Upper lobe of left lung (tissue), 6 donors: ENCODE measurements around the gene TAF7. TPM values are rescaled to one million over a fixed set of nuclear protein-coding genes. Genes with fewer than 3 reads are reported as not detected.
A peak's percentile ranks its signal among the peaks of the same experiment; 100 is the strongest.
"Not testable (repeated sequence)": the region's sequence is repeated elsewhere in the genome, so short reads cannot be mapped to it uniquely, and the experiment has no call there.

Experiments used
- ATAC-seq, 2 donors: fragments of 200-7000 bp; cut with Tn5 transposase; one replicate each; pipeline ENCODE4 v1.9.1; 2022; ENCODE audit warnings: mild to moderate bottlenecking in 2 of 2, moderate library complexity in 2 of 2; ENCODE audit not compliant: low FRiP score in 2 of 2
- DNase-seq, 2 donors: peaks; one replicate each; pipeline ENCODE4 v3.0.0-alpha.2; 2019 to 2020
- H3K27ac ChIP-seq, 4 donors: fragments of 200-600 bp; sonication (generic); one replicate each; pipeline ENCODE4 v1.5.1; 2016 to 2019
- H3K27me3 ChIP-seq, 4 donors: fragments of 200-600 bp; sonication (generic); one replicate each; pipeline ENCODE4 v1.5.1; 2017 to 2019
- H3K36me3 ChIP-seq, 4 donors: fragments of 200-600 bp; sonication (generic); one replicate each; pipeline ENCODE4 v1.5.1; 2016 to 2019
- H3K4me1 ChIP-seq, 4 donors: fragments of 200-600 bp; sonication (generic); one replicate each; pipeline ENCODE4 v1.5.1; 2018 to 2019
- H3K4me3 ChIP-seq, 4 donors: fragments of 200-600 bp; sonication (generic); one replicate each; pipeline ENCODE4 v1.5.1; 2017 to 2019; ENCODE audit warnings: mild to moderate bottlenecking in 2 of 4, moderate library complexity in 1 of 4
- H3K9me3 ChIP-seq, 4 donors: fragments of 200-600 bp; sonication (generic); one replicate each; pipeline ENCODE4 v1.5.1; 2018 to 2019
- EP300 ChIP-seq, 4 donors: sonication (generic); formaldehyde crosslinking; IDR thresholded peaks; one replicate each; pipeline ENCODE4 v1.5.1; 2017; ENCODE audit warnings: antibody characterized with exemption in 4 of 4, control low read depth in 2 of 4
- POLR2A ChIP-seq, 4 donors: fragments of 450-650 bp; IDR thresholded peaks; one replicate each; pipeline ENCODE4 v1.5.1; 2016 to 2017; ENCODE audit warnings: antibody characterized with exemption in 4 of 4, mild to moderate bottlenecking in 2 of 4
- POLR2AphosphoS5 ChIP-seq, 2 donors: sonication (generic); formaldehyde crosslinking; IDR thresholded peaks; one replicate each; pipeline ENCODE4 v1.5.1; 2017; ENCODE audit warnings: antibody characterized with exemption in 2 of 2
- WGBS, 2 donors: methylation state at CpG; one replicate each; pipeline ENCODE4 v1.1.5; 2017 to 2018; 5-methylcytosine and 5-hydroxymethylcytosine counted together
- total RNA-seq, 6 donors: library from RNA; depleted of rRNA in 4 of 6; stranded (reverse); fragments of >200 nt in 4 of 6; gene quantifications; one replicate each; pipeline versions ENCODE4 v1.1.0 to v1.2.1, GENCODE V29; 2016 to 2021
- TF ChIP-seq, protein P1 (sequence below), 6 experiments: fragments of 450-650 bp in 4 of 6; fragments of 200-600 bp in 2 of 6; sonication (generic) in 2 of 6; IDR thresholded peaks; one replicate each; pipeline ENCODE4 v1.5.1; 2016 to 2019; ENCODE audit warnings: antibody characterized with exemption in 6 of 6
- donor health status: DM: no; HTN: no; CAD: no; lungs with moderate emphysema.
- donor health status: DM: no; HTN: yes; CAD: no; lungs with severe emphysema.

The TAF7 gene
- total RNA-seq, 6 donors from 2014 or later = 35.6 to 74.5 (median 39.8) TPM

DNA sequence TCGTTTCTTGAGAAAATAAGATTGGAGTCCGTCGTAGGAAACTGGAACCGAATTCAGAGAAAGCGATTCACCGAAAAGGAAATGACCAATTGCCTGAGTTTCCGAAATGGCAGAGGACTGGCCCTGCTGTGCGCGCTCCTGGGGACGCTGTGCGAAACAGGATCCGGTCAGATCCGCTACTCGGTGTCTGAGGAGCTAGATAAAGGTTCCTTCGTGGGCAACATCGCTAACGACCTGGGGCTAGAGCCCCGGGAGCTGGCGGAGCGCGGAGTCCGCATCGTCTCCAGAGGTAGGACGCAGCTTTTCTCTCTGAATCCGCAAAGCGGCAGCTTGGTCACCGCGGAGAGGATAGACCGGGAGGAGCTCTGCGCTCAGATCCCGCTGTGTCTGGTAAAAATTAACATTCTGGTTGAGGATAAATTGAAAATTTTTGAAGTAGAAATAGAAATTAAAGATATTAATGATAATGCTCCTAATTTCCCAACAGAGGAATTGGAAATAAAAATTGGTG lies 23.4 kb upstream of the TAF7 start:
- DNase-seq (peak in 1 of 2 donors; percentile 65), ATAC-seq (no peak)
- Histone ChIP-seq H3K9me3 (peaks cover 21 to 78% (median 46%) of the 10 kb centered on the region in 4 donors), H3K27me3 (no peaks in the 10 kb centered on the region), H3K27ac (no peak overlapping the region), H3K4me3 (peak overlapping the region in 2 of 4 donors; percentile 5 to 19), H3K36me3 (no peaks in the 10 kb centered on the region), H3K4me1 (no peaks in the 10 kb centered on the region)
- 24 to 30% methylated on average over 31 of the region's 31 CpGs for WGBS, 2 donors
- no peak for TF ChIP-seq EP300 (IDR thresholded peaks at IDR 0.05)
- TF ChIP-seq, protein P1, sequence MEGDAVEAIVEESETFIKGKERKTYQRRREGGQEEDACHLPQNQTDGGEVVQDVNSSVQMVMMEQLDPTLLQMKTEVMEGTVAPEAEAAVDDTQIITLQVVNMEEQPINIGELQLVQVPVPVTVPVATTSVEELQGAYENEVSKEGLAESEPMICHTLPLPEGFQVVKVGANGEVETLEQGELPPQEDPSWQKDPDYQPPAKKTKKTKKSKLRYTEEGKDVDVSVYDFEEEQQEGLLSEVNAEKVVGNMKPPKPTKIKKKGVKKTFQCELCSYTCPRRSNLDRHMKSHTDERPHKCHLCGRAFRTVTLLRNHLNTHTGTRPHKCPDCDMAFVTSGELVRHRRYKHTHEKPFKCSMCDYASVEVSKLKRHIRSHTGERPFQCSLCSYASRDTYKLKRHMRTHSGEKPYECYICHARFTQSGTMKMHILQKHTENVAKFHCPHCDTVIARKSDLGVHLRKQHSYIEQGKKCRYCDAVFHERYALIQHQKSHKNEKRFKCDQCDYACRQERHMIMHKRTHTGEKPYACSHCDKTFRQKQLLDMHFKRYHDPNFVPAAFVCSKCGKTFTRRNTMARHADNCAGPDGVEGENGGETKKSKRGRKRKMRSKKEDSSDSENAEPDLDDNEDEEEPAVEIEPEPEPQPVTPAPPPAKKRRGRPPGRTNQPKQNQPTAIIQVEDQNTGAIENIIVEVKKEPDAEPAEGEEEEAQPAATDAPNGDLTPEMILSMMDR (IDR thresholded peaks at IDR 0.05) = no peak
- TF ChIP-seq POLR2AphosphoS5 (IDR thresholded peaks at IDR 0.05) = no peak
- TF ChIP-seq POLR2A (IDR thresholded peaks at IDR 0.05) = no peak

DNA sequence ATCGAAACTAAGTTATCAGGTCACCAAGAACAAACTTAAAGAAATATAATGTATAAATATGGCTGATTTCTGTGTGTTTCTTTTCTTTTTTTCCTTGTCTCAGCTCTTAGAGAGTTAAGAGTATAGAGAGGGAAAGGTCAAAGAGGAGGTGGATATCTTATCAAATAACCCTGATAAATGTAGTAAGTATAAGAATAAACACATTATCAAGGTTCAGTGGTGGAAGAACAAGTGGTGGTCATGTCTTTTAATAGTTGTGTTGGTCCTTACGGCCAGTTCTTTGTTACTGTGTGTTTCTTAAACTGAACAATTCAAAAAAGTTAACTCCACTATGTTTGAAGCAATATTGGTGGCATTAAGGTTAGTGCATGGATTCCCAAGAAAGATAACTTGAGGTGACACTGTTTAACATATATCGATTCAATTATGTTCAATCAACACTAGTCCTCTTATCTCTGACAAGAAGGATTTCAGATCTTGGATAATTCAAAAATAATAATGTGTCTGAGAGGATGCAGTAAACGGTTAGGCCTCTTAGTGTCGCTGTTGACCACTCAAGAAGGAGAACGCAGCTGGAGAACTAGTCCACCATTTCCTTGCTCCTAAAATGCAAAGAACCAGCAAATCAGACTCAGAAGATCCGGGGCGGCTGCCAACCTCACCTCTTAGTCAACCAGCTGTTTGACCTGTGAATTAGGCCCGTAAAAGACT lies 22.8 kb upstream of the TAF7 start, which contains the start of gene PCDHGA3:
PCDHGA3 (plus strand) TSS at position 588 of the 711 bp plus-strand sequence. CDS start 205 bp downstream, outside the sequence.
- Histone ChIP-seq H3K27ac (no peak within 1 kb of the TSS), H3K27me3 (no peaks in the 10 kb centered on the region), H3K36me3 (no peaks in the 10 kb centered on the region), H3K9me3 (peaks cover 27 to 84% (median 52%) of the 10 kb centered on the region in 4 donors), H3K4me1 (no peaks in the 10 kb centered on the region), H3K4me3 (peak within 1 kb of the TSS in 2 of 4 donors; percentile 5 to 19)
- ATAC-seq (no peak), DNase-seq (no peak)
- no peak for TF ChIP-seq POLR2AphosphoS5 (IDR thresholded peaks at IDR 0.05)
- TF ChIP-seq, protein P1 (IDR thresholded peaks at IDR 0.05) = peak in 1 of 6 experiments; percentile 12
- 25 to 31% methylated on average over 9 of the region's 9 CpGs for WGBS, 2 donors

DNA sequence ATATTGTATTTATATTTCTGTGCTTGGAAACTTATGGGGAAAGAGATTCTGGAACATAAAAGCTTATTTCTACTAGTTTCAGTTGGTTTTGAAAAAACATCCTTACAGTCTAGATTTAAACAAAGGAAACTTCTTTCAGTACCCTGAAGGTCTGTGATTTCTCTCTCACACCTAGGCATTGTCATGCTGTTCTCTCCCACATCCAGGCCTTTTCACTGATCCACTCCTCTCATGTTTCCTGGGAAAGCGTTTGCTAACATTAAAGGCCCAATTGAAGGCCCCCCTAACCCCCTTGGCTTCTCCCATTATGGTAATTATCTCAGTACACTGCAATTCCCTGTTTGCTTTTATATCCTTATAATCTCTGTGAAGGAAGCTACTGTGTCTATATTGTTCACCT lies 22.2 kb upstream of the TAF7 start:
- Histone ChIP-seq H3K36me3 (no peaks in the 10 kb centered on the region), H3K27ac (no peak overlapping the region), H3K4me1 (no peaks in the 10 kb centered on the region), H3K4me3 (no peak overlapping the region), H3K27me3 (no peaks in the 10 kb centered on the region), H3K9me3 (peaks cover 32 to 84% (median 59%) of the 10 kb centered on the region in 4 donors)
- 10 to 24% methylated on average over 1 of the region's 1 CpG for WGBS, 2 donors
- TF ChIP-seq, protein P1 (IDR thresholded peaks at IDR 0.05) = no peak
- TF ChIP-seq POLR2AphosphoS5 (IDR thresholded peaks at IDR 0.05) (no peak), EP300 (IDR thresholded peaks at IDR 0.05) (no peak), POLR2A (IDR thresholded peaks at IDR 0.05) (no peak)
- DNase-seq (no peak), ATAC-seq (no peak)

DNA sequence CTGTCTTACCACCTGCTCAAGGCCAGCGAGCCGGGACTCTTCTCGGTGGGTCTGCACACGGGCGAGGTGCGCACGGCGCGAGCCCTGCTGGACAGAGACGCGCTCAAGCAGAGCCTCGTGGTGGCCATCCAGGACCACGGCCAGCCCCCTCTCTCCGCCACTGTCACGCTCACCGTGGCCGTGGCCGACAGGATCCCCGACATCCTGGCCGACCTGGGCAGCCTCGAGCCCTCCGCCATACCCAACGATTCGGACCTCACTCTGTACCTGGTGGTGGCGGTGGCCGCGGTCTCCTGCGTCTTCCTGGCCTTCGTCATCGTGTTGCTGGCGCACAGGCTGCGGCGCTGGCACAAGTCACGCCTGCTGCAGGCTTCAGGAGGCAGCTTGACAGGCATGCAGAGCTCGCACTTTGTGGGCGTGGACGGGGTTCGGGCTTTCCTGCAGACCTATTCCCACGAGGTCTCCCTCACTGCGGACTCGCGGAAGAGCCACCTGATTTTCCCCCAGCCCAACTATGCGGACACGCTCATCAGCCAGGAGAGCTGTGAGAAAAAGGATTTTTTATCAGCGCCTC lies 20.3 kb upstream of the TAF7 start:
- 39 to 80% methylated on average over 7 to 22 of the region's 45 CpGs for WGBS, 2 donors
- H3K4me3 ChIP-seq, H3K27me3 ChIP-seq, ATAC-seq, H3K27ac ChIP-seq, H3K36me3 ChIP-seq, H3K4me1 ChIP-seq: not testable (repeated sequence)
- peak in 1 of 2 donors; percentile 72 for DNase-seq
- peaks cover 34 to 78% (median 60%) of the 10 kb centered on the region in 4 donors for H3K9me3 ChIP-seq

DNA sequence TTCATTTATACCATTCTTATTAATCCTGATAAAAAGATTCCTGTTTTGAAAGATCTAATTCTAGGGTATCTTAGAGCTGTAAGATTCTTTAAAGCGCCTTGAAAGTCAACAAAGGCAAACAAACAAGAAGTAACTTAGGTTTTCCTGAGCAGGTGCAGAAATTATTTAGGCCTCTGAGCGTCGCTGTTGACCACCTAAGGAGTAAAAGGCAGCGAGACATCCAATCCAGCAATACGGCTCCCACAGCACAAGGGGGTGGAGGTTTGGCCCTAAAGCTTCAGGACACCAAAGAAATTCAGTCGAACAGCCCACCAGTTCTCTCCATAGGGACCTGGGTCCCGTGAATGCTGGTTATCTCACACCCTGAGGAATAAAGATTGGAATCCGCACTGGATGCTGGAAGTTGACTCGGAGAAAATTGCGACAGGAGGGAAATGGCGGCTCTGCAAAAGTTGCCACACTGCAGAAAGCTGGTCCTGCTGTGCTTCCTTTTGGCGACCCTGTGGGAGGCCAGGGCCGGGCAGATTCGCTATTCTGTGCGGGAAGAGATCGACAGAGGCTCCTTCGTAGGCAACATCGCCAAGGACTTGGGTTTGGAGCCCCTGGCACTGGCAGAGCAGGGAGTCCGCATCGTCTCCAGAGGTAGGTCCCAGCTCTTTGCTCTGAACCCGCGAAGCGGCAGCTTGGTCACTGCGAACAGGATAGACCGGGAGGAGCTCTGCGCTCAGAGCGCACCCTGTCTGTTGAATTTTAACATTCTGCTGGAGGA lies 18.1 kb upstream of the TAF7 start, which contains the start of gene PCDHGA2:
PCDHGA2 (plus strand) TSS at position 223 of the 769 bp plus-strand sequence.
- no peaks in the 10 kb centered on the region for H3K36me3 ChIP-seq
- H3K4me3 ChIP-seq = peak within 1 kb of the TSS in 2 of 4 donors; percentile 5 to 26
- peaks cover 42 to 68% (median 52%) of the 10 kb centered on the region in 4 donors for H3K9me3 ChIP-seq
- WGBS, 2 donors = 8 to 20% methylated on average over 14 to 23 of the region's 27 CpGs
- TF ChIP-seq, protein P1 (IDR thresholded peaks at IDR 0.05) = peak in 2 of 6 experiments; percentile 13 to 18
- TF ChIP-seq POLR2A (IDR thresholded peaks at IDR 0.05) (no peak), POLR2AphosphoS5 (IDR thresholded peaks at IDR 0.05) (no peak)
- peak in 1 of 2 donors; percentile 19 for DNase-seq
- H3K4me1 ChIP-seq = no peaks in the 10 kb centered on the region
- no peaks in the 10 kb centered on the region for H3K27me3 ChIP-seq
- ATAC-seq = peak in 1 of 2 donors; percentile 16
- no peak within 1 kb of the TSS for H3K27ac ChIP-seq

DNA sequence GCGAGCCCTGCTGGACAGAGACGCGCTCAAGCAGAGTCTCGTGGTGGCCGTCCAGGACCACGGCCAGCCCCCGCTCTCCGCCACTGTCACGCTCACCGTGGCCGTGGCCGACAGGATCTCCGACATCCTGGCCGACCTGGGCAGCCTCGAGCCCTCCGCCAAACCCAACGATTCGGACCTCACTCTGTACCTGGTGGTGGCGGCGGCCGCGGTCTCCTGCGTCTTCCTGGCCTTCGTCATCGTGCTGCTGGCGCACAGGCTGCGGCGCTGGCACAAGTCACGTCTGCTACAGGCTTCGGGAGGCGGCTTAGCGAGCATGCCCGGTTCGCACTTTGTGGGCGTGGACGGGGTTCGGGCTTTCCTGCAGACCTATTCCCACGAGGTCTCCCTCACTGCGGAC lies 12.0 kb upstream of the TAF7 start:
- DNase-seq = peak in 1 of 2 donors; percentile 81
- H3K9me3 ChIP-seq = peaks cover 54 to 70% (median 55%) of the 10 kb centered on the region in 4 donors
- not testable (repeated sequence) for H3K4me3 ChIP-seq, H3K4me1 ChIP-seq, H3K36me3 ChIP-seq, H3K27me3 ChIP-seq, ATAC-seq, H3K27ac ChIP-seq
- WGBS, 2 donors = 33 to 43% methylated on average over 14 to 21 of the region's 39 CpGs
